CD4-positive, alpha-beta T cell treated with Interleukin-4 for 1 hour (primary cell): ENCODE data around the gene HIVEP1.
"Not testable (repeated sequence)": the region's sequence is repeated elsewhere in the genome, so short reads cannot be mapped to it uniquely, and the experiment has no call there.

Experiments
- DNase-seq, 2 donors: peaks; one replicate each; pipeline ENCODE4 v3.0.0-alpha.2; 2020 to 2022

Gene HIVEP1

GRCh38 chr6:12163149-12163548 is 151.0 kb downstream of the HIVEP1 start:
- peak; percentile 25 to 44 for DNase-seq

- DNase-seq = no peak
These were observed 151.8 kb downstream of the HIVEP1 start for GRCh38 chr6:12163744-12164507.

GRCh38 chr6:12164508-12164770 is 152.3 kb downstream of the HIVEP1 start:
- DNase-seq = no peak

GRCh38 chr6:12165297-12165696 is 153.2 kb downstream of the HIVEP1 start:
- DNase-seq = no peak

DNA sequence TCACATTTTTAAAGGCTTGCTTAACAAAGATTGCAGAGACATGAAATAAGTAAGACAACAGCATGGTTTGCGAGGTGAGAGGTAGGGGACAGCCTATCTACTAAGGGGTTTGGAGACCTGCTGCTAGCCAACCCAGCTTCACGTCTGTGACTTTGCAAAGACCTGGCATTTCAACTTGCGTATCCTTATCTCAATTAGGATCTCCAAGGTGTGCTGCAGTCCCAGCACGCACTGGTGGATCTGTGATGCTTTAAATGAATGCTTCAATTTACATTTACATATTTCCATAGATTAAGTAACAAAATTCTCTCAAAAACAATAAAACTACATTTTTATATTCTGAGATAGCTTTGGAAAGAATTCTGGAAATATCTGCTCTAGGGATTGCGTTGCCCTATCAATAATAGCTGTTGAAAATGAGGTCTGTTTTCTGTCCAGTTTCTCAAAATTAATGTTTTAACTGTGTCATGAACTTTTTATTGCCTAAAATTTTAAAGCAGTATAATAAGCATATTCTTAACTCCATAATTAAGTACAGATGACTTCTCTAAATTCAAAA is 153.7 kb downstream of the HIVEP1 start:
- DNase-seq = no peak

DNA sequence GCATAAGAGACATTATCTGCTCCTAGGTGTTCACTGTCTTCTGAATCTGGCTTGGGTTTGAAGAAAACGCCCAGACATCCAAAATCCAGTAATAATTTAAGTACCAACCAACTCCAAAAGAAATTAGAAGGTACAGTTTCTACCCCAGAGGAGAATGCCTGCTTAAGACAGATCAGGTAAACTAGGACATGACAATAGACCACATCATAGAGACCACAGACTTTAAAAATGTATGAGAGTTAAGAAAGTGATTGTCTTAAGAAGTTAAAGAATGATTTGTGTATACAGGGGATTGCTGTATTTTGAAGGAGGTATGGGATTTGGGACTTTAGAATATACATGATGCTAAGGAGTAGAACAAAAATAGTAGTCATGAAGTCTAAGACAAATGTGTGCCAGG is 157.3 kb downstream of the HIVEP1 start:
- no peak for DNase-seq

GRCh38 chr6:12170351-12171092 is 158.4 kb downstream of the HIVEP1 start:
- DNase-seq = no peak

DNA sequence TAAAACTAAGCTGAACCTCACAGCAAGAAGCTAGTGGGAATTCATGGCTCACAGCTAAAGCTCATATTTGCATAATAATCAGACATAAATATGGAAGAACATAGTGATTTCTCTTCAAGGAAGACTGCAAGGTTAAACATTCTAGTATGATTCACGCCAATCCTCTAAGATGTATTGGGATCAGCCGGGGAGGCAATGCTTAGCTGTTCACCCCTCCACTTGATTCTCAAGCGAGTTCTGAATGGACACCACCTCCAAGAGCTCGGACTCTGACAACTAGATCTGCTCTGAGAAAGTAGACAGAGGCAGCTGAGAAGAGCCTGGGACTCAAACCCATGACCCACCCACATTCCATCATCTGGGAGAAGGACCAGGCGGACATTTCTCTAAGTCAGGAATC is 159.6 kb downstream of the HIVEP1 start:
- no peak for DNase-seq

- DNase-seq = no peak
These were observed 160.5 kb downstream of the HIVEP1 start for GRCh38 chr6:12172572-12172971.

- DNase-seq = no peak
These were observed 161.1 kb downstream of the HIVEP1 start for GRCh38 chr6:12173181-12173580.

GRCh38 chr6:12173661-12174060 is 161.5 kb downstream of the HIVEP1 start:
- DNase-seq = no peak

- DNase-seq = no peak
These were observed 162.8 kb downstream of the HIVEP1 start for GRCh38 chr6:12174878-12175277.

DNA sequence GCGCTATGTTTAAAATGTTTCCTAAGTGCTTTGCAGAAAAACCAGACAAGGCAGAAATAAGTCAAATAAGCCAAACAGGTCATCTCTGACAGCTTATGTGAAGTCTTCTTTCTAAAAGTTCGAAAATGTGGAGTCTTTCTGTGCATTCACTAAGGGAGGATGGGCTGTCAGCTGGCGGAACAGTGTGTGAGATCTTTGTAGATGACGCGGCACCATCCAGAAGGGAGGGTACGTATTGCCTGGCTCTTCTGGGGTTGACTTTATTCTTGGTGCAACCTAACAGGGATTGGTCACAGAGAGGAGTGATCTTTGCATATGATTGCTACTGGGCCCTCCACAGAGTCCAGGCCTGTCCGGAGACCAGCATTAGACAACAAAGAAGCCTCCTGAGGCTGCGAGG is 163.5 kb downstream of the HIVEP1 start:
- DNase-seq = no peak

DNA sequence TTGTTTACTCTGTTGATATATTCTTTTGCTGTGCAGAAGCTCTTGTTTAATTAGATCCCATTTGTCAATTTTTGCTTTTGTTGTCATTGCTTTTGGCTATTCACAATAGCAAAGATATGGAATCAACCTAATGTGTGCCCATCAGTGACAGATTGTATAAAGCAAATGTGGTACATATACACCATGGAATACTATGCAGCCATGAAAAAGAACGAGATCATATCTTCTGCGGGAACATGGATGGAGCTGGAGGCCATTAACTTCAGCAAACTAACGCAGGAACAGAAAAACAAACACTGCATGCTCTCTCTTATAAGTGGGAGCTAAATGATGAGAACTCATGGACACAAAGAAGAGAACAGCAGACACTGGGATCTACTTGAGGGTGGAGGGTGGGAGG is 164.7 kb downstream of the HIVEP1 start:
- not testable (repeated sequence) for DNase-seq

GRCh38 chr6:12178521-12178920 is 166.4 kb downstream of the HIVEP1 start:
- no peak for DNase-seq

DNA sequence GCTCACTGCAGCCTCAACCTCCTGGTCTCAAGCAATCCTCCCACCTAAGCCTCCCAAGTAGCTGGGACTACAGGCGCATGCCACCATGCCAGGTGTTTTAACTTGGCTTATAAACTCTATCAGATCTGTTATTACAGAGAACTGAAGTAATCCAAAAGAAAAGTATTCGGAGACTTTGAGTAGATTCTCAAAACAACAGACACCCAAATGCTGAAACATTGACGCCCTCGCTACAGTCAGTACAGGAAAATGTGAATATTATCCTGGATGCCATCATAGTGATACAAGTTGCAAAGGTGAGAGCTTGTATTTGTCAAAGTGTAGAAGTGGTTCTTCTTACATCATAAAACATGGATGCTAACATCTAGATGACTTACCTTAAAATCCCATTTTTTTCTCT is 169.4 kb downstream of the HIVEP1 start:
- no peak for DNase-seq

GRCh38 chr6:12182676-12183075 is 170.6 kb downstream of the HIVEP1 start:
- no peak for DNase-seq

DNA sequence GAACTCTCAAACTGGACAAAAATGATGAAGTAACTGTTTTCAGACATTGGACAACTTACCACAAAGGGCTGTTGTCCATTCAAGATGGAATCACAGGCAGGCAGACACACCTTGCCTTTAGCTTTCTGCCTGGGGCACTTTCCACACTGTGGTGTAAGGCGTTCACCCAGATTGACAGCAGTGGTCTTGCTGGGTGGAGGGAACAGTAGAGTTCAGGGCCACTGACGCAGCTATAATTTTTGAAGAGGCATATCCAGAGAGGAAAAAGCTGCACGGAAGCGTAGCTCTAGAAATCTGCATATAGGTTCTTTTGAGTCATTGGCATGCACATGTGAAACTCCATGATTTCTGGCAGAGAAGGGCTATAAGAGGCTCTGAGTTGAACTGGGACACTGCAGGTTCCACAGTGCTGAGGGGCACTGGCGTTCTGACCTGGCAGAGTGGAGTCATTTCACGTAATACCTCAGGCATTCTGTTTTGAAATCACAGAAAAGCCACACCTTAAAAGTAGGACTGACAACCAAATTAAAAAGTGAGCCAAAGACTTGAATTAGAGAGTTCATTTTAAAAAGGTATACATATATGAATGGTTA is 173.1 kb downstream of the HIVEP1 start:
- no peak for DNase-seq

GRCh38 chr6:12186528-12186927 is 174.4 kb downstream of the HIVEP1 start:
- DNase-seq = no peak

GRCh38 chr6:12189150-12189549 is 177.0 kb downstream of the HIVEP1 start:
- DNase-seq = no peak

DNA sequence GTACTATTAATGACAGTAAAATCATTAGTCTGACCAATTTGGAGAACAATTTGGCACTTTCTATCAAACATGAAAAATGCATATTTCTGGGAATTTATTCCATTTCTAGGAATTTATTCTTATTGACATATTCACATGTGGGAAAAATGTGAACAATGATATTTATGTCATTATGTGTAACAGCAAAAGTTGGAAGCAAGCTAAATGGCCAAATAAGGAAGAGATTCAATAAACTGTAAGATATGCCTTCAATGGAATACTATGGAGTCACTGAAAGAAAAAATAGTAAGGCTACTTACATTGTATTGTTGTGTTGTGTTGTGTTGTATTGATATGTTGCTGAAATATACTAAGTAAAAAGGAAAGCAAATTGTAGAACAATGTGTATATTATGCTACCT is 177.5 kb downstream of the HIVEP1 start:
- no peak for DNase-seq

- no peak for DNase-seq
These were observed 178.1 kb downstream of the HIVEP1 start for GRCh38 chr6:12190252-12190651.

GRCh38 chr6:12196326-12196936 is 184.3 kb downstream of the HIVEP1 start:
- DNase-seq = no peak

- DNase-seq = no peak
These were observed 186.7 kb downstream of the HIVEP1 start for GRCh38 chr6:12198851-12199250.
